ENCODE measurements around the gene SRI. TPM values are rescaled to one million over a fixed set of nuclear protein-coding genes. Genes with fewer than 3 reads are reported as not detected.

SRI gene, protein sequence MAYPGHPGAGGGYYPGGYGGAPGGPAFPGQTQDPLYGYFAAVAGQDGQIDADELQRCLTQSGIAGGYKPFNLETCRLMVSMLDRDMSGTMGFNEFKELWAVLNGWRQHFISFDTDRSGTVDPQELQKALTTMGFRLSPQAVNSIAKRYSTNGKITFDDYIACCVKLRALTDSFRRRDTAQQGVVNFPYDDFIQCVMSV
- 168 and 180 TPM in 2 replicates for total RNA-seq

DNA sequence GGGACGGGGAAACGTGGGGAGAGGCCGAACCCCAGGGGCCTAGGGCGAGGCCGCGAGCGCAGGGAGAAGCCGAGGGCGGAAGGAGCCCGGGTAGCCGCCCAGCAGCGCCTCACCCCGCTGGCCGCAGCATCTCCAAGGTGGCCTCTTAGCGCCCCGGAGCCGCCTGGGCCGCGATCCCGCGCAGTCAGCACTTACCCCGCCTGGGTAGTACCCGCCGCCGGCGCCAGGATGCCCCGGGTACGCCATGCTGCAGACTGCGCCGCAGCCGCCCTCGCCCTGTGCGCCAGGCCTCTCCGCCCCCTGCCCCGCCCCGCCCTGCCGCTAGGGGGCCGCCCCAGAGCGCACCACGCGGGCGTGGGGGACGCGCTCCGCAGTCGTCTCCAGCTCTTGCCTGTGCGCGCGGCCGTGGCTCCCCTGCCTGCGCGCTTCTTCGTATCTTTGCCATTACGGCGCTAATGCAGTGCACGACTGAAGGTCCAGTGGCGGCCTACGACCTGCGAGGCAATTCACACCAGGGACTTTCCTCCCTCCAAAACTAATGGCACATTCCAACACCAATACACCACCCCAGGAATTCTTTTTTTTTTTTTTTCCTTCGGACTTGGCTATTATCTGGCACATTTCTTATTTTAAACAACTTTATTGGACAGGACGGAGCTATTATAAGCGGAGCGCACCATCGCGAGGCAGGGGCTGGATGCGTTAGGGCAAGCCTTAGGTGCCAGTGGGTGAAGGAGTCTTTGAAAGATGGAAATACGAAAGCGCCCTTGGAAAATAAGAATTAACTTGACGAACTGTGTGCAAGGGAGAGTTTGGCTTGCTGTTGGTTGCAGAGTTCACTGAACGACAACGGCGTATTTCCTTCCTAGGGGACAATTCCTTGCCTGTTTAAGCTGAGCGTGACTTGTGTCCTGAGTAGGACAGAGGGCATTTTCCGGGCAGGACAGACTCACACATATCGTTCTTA lies at the start of gene SRI:
Gene SRI (minus strand): TSS at position 258 of the 967 bp plus-strand sequence. CDS start 12 bp downstream, at position 246.

Other genes starting within 250 kb of the SRI start
- gene STEAP4, start 86.9 kb upstream of the SRI start, total RNA-seq, result under 0.01 TPM in 1 of 2 replicates, not detected in the other